ENCODE data around the gene PTGER1. TPM values are rescaled to one million over a fixed set of nuclear protein-coding genes. Genes with fewer than 3 reads are reported as not detected.
A peak's percentile ranks its signal among the peaks of the same experiment; 100 is the strongest.

Gene PTGER1
- total and polyA plus RNA-seq, 9 of the 15 experiments (the other 6 are each of a cell fraction or from before 2014, with no cell fraction given): 0.06 to 0.36 (median 0.31) TPM; not detected in 5

DNA sequence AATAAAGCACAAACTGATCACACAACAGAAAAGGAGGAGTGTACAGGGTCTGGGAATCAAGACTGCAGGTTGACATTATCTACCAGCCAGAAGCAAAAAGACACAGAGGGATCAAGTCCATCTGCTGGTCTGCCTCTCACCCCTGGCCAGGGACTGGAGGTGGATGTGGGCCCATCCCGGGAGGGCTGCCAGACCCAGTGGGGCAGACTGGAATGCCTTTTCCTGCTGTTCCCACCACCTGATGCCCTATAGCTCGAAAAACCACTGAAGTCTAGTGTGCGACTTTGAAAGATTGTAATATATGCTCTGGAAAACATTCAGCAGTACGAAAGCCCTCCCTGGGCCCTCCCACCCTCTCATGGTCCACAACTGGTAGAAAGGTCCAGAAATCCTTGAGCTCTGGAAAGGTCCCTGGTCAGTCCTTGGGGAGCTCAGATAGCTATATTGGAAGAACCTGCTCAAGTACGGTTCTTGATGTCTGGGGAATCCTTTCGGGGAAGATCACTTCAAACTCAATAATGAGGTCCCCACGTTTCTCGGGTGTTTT lies 40.4 kb upstream of the PTGER1 start:
- FAIRE-seq (no peak), DNase-seq (ENCODE audit: extremely low read depth in 1 of 4, low spot score in 3 of 4) (no peak), ATAC-seq (no peak)
- in situ Hi-C loops (cut with MboI): no loop called here
- no peaks in the 10 kb centered on the region for H3K9me1 ChIP-seq (ENCODE audit: control insufficient read depth, insufficient read depth, low read length)
- ChIA-PET POLR2A (interaction anchor here (0.6 to 6.3 kb wide), 6 partner anchors 9 to 249 kb away, joined by 3 to 70 read pairs (median 8); partner anchors contain the start of gene GIPC1), CTCF (ENCODE audit: low intra/inter-chr PET ratio) (no interaction called here)
- H3K27ac ChIP-seq (ENCODE audit: extremely low read depth, low read depth, low read length): peak overlapping the region; percentile 35; the same call in 1 of the 3 replicates
- H3K4me1 ChIP-seq (replicated peaks in 1 of 2; ENCODE audit: control insufficient read depth in 2 of 2, insufficient read depth in 2 of 2, low read length in 2 of 2): peaks cover 53 to 60% of the 10 kb centered on the region in 2 experiments
- peaks cover 38% of the 10 kb centered on the region for H3K36me3 ChIP-seq (ENCODE audit: control insufficient read depth, insufficient read depth, low read length)
- H3K4me2 ChIP-seq (ENCODE audit: insufficient read depth, low read length): peak overlapping the region; percentile 99
- H3K79me2 ChIP-seq (ENCODE audit: control insufficient read depth, insufficient read depth, low read length): peaks cover 45% of the 10 kb centered on the region
- no peak overlapping the region for H2AFZ ChIP-seq (ENCODE audit: low read depth, low read length)
- BruUV-seq (replicated peaks): no TSS peak
- no peaks in the 10 kb centered on the region for H3K27me3 ChIP-seq (ENCODE audit: control insufficient read depth in 2 of 2, insufficient read depth in 2 of 2, low read length in 2 of 2)
- H3K9ac ChIP-seq (ENCODE audit: insufficient read depth in 1 of 2, low read depth in 2 of 2, low read length in 2 of 2): peak overlapping the region; percentile 96 to 100; a peak in 3 of 4 replicates
- TF ChIP-seq ZC3H4 (CRISPR knock-in tag; IDR thresholded peaks at IDR 0.05; ENCODE audit: borderline replicate concordance): peak; percentile 41; the same call in 1 of the 2 replicates
- peak; percentile 34 for TF ChIP-seq CCNT2 (IDR thresholded peaks at IDR 0.05; ENCODE audit: borderline replicate concordance, extremely low read depth, insufficient read length, low read depth, low read length)
- TF ChIP-seq, protein P1, sequence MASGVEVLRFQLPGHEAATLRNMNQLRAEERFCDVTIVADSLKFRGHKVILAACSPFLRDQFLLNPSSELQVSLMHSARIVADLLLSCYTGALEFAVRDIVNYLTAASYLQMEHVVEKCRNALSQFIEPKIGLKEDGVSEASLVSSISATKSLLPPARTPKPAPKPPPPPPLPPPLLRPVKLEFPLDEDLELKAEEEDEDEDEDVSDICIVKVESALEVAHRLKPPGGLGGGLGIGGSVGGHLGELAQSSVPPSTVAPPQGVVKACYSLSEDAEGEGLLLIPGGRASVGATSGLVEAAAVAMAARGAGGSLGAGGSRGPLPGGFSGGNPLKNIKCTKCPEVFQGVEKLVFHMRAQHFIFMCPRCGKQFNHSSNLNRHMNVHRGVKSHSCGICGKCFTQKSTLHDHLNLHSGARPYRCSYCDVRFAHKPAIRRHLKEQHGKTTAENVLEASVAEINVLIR (CRISPR knock-in tag; IDR thresholded peaks at IDR 0.05): no peak
- TF ChIP-seq RBFOX2 (IDR thresholded peaks at IDR 0.05; ENCODE audit: low read depth, low read length): peak; percentile 56; the same call in 1 of the 2 replicates
- no peak for TF ChIP-seq ZC3H8 (IDR thresholded peaks at IDR 0.05)
- peak; percentile 35; the same call in 1 of the 2 replicates for TF ChIP-seq PHTF2 (CRISPR knock-in tag; IDR thresholded peaks at IDR 0.05)
- no peak for TF ChIP-seq POLR3A (IDR thresholded peaks at IDR 0.05; ENCODE audit: borderline replicate concordance, extremely low read depth, insufficient read depth, insufficient read length)
- TF ChIP-seq SUPT5H (IDR thresholded peaks at IDR 0.05): no peak
- no peak for TF ChIP-seq PCBP2 (IDR thresholded peaks at IDR 0.05; ENCODE audit: low read depth, low read length, poor library complexity, severe bottlenecking)
- no peak for TF ChIP-seq SREBF1 (IDR thresholded peaks at IDR 0.05; ENCODE audit: borderline replicate concordance, low read depth, low read length)
- H3K4me3 ChIP-seq: peak overlapping the region; percentile 98
- peaks cover 26% of the 10 kb centered on the region for H4K20me1 ChIP-seq (replicated peaks; ENCODE audit: control insufficient read depth, insufficient read depth, low read length)
- intact Hi-C loops (cut with micrococcal nuclease): loop anchor here (5.0 kb wide), 1 partner anchor 37 kb away; no protein-coding TSS in a partner anchor
- WGBS (ENCODE audit: insufficient coverage, low coverage, missing lambda C conversion rate): 34% methylated on average over 7 of the region's 8 CpGs
- no peaks in the 10 kb centered on the region for H3K9me3 ChIP-seq (replicated peaks; ENCODE audit: control insufficient read depth, insufficient read depth, low read depth, low read length)
